NCI-H2107 treated with DMSO at 0.1 percent for 48 hours (cell line): Measurements from ENCODE around the gene CHD8.

Experiments used
- DNase-seq: peaks from one replicate; lab custom pipeline; 2025; ENCODE audit not compliant: unreplicated experiment; lab: John Stamatoyannopoulos, UW

Gene CHD8

DNA sequence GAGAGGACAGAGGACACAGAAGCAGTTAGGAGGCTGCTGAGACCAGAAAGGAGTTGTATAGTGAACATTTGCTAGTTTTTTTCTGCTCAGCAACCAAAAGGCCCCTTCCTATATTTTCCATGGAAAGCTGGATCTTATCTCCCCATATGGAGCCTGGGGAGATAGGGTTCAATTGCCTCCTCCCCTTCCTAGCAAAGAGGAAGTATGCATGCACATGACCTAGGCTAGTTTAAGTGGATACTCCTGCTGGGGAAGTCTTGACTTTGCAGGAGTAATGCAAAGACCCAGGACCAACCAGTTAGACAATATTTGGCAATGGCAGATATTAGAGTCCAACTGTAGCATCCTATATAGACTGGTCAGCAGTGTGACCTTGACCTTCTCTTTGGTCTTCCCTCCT, 15.1 kb downstream of the CHD8 start:
- no peak for DNase-seq

- peak; percentile 98 for DNase-seq
These were observed 18.6 kb downstream of the CHD8 start for GRCh38 chr14:21437063-21437901.

GRCh38 chr14:21436567-21437062, 19.3 kb downstream of the CHD8 start:
- no peak for DNase-seq

DNA sequence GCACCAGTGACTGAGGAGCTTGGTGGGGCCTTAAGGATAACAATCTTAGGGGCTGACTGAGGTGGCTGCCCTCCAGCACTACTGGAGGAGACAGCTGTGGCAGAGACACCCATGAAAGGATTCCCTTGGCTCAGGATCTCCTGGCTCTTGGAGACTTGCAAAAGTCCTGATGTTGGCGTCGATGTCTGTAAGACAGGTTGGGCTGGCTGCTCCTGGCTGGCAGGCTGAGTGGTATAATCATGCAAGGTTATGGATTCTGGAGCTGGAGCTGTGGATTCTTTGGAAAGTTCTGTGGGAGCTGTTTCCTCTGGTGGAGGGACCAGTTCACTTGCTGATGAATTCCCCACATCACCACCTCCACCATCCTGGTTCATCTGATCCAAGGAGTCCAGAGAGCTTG, 24.8 kb downstream of the CHD8 start:
- DNase-seq: no peak

DNA sequence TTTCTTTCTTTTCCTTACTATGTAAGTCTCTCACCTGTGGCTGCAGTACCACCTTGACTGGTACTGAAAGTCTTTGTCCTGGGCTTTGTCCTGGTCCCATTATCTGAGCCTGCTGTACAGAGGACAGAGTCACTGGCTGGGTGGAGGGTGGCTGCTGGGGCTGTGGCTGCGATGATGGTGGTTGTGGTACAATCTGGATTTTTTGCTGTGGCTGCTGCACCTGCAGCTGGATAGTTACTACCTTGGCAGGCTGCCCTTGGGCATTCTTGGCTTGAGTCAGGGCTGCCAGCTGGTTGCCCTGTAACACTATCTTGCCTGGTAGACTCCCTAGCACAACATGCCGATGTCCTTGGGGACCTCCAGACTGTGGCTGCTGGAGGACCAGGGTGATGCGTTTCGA, 27.0 kb downstream of the CHD8 start:
- peak; percentile 97 for DNase-seq

DNA sequence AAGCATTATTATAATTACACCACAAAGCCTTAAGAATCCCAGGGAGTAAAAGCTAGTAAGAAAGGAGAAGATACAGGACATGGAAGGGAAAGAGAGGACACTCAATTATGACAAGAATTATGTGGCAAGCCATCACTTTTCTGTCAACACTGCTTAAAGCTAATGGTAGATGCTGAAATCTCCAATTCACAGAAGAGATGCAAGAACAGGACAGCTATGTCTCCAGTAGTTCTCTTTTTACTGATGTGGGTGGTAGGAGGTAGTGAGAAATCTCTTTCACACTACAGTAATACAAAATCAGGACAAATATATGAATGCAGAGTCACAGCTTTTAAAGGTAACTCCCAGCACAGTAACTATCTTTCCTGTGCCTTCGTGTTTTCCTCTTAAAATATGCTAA, 29.2 kb downstream of the CHD8 start:
- no peak for DNase-seq

- no peak for DNase-seq
These were observed 36.4 kb downstream of the CHD8 start for GRCh38 chr14:21419528-21419927.

GRCh38 chr14:21415329-21415728, 40.6 kb downstream of the CHD8 start:
- DNase-seq: no peak

GRCh38 chr14:21414137-21414631, 41.7 kb downstream of the CHD8 start:
- no peak for DNase-seq

DNA sequence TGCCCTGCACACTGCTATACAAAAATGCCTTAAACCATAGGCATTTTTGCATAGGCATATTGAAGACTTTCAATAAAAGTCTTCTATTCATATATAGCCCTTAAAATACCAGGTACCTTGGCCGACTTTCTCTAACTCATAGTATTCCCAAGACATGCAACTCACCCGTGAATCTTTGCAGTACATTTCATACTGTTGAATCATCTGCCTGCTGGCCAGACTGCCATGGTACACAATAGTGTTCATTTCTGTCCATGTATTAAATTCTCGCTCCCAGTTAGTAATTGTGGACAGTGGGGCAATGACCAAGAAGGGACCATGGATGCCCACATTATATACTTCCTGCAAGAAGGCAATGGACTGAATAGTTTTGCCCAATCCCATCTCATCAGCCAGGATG, 47.8 kb downstream of the CHD8 start:
- no peak for DNase-seq

- no peak for DNase-seq
These were observed 49.7 kb downstream of the CHD8 start for GRCh38 chr14:21406213-21406612.

GRCh38 chr14:21405097-21405496, 50.8 kb downstream of the CHD8 start:
- no peak for DNase-seq

DNA sequence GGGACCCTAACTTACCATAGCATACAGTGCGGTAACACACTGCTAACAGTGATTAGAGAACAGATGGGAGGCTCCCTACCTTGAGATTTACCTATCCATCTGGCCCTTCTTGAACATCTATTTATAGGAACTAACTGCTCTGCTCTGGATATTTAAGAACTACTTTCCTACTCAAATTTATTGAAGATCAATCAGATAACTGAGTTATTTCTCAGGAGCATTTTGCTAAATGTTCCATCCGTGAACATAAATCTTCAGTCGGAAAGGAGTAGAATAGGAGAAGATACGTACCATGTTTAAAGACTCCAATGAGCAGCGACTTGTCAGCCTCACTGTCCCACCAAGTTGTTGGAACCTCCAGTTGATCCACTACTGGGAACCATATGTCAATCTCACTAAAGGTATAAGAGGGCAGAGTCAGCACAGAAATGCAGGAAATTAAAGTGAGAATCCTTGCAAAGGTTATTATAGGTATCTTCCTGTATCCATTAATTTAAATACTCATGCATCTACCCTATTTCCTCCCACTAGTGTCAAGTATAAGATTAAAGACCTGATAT, 56.5 kb downstream of the CHD8 start:
- DNase-seq: no peak

DNA sequence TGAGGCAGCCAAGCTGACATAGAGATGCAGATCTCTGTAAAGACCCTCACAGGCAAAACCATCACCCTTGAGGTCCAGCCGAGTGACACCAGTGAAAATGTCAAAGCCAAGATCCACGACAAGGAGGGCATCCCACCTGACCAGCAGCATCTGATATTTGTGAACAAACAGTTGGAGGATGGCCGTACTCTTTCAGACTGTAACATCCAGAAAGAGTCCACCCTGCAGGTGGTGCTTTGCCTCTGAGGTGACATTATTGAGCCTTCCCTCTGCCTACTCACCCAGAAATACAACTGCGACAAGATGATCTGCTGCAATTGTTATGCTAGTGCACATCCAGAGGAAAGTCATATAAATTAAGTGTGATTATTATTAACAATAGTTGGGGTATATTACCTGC, 57.0 kb downstream of the CHD8 start:
- no peak for DNase-seq

DNA sequence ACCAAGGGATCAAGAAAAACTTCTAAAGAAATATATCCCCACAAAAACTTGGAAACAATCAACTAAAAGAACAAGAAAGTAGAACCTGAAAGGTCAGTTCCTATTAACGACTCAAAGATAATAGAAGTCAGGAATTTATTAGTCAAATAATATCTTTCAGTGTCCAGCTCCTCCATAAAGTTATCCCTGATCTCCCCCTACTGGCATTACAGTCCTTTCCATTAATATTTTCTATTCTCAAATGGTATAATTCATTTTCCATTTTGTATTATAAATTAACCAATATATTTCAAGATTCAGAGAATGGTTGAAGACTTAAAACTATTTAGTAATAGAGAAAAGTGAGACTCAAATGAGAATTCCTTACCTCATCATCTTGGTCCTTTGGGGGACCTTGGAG, 60.5 kb downstream of the CHD8 start:
- DNase-seq: no peak

- DNase-seq: peak; percentile 21
These were observed 70.6 kb downstream of the CHD8 start for GRCh38 chr14:21385188-21385904.

- no peak for DNase-seq
These were observed 71.5 kb downstream of the CHD8 start for GRCh38 chr14:21384494-21384851.

GRCh38 chr14:21383848-21384493, 72.0 kb downstream of the CHD8 start, which contains the start of gene SUPT16H:
Gene SUPT16H, minus strand, starts transcription at chr14:21384019. Its CDS starts 92 bp downstream, at chr14:21383927.
- DNase-seq: peak; percentile 98

DNA sequence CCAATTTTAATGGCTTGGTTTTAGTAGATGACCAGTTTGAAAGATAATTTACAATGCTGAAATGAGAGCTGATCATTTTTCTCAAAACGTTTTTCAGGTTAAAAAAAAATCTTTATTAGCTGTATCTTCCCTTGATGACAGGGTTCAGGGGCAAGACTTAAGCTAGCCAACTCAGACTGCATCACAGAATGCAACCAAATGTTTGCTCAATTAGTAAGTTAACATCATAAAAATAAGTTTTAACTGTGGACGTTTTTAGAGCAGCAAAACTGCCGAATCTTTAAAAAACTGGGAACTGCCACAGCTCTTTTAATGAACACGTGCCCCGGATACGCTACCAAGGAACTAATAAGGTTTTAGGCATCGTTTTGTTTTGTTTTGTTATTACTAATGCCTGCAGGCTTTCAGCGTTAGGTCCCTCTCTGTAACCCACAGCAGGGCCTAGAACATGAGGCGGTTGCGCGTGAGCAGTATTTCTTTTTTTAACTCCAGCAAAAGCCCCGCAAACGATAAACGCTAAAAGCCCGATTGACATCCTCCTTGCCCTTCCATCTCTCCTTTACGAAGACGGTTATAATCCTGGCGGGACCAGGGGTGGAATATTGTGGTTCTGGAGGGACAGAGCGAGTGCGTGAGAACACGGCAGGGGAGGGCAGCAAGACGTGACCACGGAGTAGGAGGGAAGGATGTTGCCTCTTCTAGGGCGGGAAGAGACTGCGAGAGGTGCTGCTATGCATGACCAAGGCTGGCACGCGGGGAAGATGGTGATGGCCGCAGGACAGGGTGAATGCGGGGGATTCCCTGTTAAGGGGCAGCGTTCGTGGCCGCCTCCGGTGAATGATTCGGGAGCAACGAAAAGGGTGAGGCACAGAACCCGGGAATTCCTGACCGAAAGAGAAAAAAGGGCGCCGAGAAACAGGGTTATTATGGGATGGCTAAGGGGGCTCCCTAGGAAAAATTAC, 72.8 kb downstream of the CHD8 start:
- DNase-seq: peak; percentile 63

DNA sequence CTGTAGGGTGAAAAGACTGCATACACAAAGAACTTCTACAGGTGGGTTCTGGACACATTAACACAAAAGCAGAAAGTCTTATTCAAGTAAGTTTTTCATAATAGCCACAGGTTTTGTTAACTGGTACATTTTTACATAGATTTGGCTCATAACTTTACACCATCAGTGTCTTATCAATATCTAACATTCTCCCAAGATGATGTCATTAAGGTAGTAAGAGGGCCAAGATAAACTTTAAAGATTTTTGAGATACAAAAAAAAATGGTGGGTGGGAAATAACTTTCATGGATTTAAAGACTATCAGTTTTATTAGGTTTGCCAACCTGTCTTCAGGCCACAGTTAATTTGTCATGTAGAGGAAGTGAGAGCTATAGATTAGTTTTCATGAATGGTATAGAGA, 73.8 kb downstream of the CHD8 start:
- no peak for DNase-seq
